Measurements from ENCODE around the gene TALDO1. TPM values are rescaled to one million over a fixed set of nuclear protein-coding genes. Genes with fewer than 3 reads are reported as not detected.

TALDO1 gene
- total RNA-seq, 2 donors from 2014 or later = 107 to 121 TPM

DNA sequence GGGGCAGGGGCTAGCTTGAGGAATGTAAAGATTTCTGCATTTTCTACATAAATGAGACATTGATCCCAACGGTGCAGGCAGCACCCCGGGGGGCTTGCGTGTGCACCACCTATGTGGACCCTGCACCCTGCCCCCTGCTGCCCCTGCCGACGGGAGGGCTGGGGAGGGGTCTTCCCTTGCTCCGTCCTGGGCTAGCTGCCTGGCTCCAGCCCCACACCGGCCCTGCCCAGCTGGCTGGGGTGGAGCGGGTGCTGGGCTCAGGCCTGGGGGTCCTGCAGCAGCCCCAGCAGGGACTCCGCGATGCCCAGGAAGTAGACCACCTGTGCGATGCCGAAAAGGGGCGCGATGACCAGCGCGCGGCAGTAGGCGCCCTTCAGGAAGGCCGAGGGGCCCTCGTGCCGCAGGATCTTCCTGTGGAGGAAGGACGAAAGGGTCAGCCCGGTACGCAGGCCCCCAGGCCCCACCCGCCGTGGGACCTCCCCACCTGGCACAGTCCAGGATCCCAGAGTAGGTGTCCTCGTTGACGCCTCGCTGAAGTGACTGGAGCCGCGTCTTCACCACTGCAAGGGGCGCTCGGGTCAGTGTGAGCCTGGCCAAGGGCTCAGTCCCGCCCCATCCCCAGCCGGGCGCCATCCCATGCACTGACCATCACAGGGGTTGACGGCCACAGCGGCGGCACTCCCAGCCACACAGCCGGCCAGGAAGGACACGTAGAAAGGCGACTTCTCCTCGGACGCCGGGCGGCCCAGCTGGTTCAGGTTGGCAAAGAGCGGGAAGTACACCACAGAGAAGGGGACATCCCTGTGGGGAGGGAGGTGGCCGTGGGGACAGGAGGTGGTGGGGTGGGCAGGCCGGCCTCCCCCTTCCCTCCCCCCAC lies 44.6 kb downstream of the TALDO1 start:
- ATAC-seq (no peak), DNase-seq (no peak)
- intact Hi-C loops (cut with DNase I) = no loop called here

DNA sequence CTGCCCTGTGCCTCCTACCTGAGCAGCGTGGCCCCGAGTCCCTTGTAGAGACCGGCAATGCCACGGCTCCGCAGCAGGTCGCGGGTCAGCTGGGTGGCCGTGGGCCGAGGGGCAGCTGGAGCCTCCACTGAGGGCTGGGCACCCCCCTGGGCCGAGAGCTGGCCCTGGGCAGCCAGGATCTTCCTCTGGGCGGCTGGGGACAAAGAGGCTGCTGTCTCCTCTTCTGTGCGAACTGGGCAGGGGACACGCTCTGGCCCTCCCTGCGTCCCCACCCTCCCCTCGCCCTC lies 45.2 kb downstream of the TALDO1 start:
- ATAC-seq (no peak), DNase-seq (no peak)
- intact Hi-C loops (cut with DNase I) = no loop called here

DNA sequence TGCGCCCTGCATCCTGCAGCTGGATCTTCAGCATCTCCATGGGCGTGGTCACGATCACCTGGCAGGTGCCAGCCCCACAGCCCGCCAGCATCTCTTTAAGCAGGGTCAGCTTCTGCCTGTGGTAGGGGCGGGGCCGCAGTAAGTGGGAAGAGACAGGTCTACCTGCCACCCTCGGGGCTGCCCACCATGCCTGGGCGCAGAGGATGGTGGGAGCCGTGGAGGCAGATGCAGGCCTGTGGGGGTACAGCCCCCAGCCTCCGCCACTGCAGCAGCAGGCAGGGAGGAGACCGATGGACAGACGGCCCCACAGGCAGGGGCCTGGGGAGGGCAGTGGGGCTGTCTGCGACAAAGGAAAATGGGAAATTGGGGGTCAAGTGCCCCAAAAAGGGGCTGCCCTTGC lies 45.6 kb downstream of the TALDO1 start:
- DNase-seq = no peak
- intact Hi-C loops (cut with DNase I) = no loop called here
- ATAC-seq = no peak

DNA sequence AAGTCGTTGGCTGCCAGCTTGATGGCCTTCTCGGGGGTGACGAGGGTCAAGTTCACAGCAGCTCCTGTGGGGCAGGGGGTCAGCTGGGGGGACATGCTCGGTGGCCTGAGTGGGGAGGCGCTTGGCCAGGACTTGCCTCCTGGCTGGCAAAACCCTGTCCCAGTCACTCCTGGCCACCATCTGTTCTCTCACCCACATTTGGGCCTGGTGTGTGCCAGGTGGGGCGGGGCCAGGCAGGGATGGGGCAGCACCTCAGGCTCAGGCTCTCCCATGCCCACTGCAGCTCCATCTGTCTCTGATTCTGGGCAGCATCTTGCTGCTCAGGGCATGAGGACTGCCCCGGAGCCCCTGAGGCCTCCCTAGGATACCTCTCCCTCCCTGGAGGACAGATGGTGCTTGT lies 46.3 kb downstream of the TALDO1 start:
- no peak for DNase-seq
- ATAC-seq = no peak
- intact Hi-C loops (cut with DNase I) = no loop called here

DNA sequence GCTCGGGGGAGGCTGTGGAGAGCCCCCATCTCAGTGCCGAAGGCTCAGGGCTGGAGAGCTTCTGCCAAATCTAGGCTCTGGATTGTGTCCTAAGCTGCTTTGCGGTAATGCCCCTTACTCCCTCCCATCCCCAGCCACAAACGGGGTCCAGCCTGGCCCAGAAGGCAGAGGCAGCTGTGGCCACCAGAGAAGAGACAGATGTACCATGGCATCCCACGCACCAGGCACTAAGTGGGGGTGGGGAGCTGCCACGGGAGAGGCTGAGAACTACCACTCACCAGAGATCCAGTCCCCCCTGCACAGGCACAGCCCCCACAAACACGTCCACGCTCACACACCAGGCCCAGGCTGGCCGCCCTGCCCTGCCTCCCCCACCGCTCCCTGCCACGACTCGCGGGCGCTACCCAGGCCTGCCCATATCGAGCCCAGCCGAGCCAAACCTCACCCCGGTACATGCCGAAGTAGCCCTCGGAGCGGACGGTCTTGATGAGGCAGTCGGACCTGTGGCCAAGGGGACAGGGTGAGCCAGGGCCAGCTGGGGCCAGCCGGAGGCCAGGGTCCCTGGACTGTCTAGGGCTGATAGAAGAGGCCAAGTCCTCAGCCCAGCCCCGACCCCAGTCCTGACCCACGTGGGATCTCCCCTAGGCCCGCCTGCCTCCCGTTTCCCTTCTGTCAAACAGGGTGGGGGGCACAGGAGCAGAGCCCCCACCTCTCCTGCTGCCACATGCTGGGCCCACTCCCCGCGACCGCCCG lies 46.9 kb downstream of the TALDO1 start:
- intact Hi-C loops (cut with DNase I) = no loop called here
- ATAC-seq (no peak), DNase-seq (no peak)

DNA sequence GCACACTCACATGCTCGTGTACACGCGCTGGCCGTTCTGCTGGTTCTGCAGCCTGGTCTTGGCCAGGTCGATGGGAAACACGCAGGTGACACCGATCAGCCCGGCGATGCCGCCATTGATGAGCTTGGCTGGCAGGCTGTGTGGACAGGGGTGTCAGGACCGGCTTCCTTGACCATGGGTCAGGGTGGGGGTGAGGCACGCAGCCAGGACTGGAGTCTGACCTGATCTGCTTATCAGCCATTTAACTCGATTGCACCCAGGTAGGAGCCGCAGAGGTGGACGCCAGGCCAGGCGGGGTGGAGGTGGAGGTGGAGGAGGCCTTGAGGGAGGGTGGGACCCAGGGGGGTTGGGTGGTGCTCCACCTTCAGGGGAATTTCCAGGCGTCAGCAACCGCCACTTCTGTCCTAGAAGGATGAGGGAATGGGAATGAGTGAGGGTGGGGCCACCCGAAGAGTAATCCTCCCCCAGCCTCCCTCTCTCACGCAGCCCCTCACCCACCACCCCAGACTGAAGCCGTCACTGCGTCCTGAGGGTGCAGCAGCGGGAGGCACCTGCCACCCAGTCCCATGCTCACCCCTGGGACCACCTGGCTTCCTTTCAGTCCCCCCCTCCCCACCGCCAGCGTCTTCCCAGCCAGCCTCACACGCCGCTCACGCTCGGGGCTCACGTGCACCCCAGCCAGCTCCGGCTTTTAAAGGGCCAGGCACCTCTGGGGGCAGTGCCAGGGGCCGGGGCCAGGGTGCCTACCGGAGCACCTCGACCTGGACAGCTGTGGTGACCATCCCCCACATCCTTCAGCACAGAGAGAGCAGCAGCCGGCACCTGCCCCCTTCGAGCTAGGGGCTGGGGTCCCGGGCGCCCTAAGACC lies 47.7 kb downstream of the TALDO1 start:
- intact Hi-C loops (cut with DNase I) = no loop called here
- ATAC-seq (no peak), DNase-seq (no peak)

DNA sequence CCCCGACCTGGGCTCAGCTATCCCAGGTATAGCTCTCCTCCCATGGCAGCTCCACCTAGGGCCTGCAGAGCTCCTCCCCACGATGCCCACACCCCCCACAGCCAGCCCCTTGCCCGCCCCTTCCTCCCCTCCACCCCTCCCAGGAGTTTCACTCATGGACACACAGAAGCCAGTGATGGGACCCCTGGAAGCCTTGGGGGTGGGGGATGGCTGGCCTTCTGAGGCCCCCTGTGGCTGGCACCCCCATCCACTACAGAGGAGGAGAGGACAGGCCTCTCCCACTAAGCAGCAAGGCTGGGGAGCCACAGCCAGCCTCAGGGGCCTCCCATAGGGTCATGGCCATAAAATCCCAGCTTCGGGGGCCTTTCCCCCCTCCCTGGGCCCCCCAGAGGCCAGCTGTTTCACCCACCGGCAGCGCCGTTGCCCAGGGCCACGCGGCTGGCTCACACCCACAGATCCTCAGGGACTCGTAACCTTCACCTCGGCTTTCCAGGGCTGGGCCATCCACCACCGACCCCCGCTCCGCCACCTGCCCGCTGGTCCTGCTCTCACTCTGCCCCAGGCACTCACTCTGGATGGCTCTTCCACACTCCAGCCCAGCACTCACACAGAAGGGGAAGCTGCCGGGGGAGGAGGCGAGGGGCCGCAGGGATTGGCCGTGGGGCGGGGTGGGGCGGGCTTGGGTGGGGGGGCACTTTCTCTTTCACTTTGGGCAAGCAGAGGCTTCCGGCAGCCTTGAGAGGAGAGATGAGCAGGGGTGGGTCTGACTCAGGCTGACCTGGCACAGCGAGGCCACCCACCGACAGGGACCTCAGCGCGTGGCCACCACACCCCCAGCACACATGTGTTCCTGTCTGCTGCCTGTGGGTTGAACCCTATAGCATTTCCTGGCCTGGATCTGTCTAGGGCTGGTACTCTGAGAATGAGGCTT lies 48.6 kb downstream of the TALDO1 start:
- DNase-seq (peak; percentile 81), ATAC-seq (peak; percentile 56 to 60)
- intact Hi-C loops (cut with DNase I) = no loop called here

DNA sequence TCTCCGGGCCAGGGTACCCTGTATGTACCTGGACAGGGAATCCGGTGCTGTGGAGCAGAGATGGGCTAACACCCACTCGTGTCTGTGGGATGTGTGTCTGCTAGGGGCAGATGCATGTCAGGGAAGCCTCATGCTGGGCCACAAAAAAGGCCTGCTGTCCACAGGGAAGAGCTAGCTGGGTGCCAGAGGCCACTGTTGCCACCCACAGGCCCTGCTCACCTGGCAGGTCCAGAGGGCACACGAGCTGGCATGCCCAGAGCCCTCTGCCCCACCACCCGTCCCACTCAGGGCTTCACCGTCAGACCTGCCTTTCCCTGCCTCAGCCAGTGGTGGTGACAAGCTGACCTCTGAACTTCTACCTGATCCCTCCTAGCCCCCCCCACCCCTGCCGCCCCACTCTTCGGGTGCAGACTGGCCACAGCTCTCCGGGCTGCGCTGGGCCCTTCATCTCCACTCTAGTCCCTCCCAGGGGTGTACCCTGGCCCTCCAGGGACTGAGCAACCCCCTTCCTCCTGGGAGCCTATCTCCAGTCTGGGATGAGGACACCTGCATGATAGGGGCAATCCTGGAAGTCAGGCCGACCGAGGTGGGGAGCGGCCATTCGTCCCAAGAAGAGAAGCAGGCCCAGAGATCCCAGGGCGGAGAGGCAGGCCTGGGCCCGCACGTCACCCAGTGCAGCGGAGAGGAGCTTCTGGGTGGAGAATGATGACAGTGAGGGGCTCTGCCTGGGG lies 49.5 kb downstream of the TALDO1 start:
- ATAC-seq = no peak
- intact Hi-C loops (cut with DNase I) = no loop called here
- DNase-seq = no peak

DNA sequence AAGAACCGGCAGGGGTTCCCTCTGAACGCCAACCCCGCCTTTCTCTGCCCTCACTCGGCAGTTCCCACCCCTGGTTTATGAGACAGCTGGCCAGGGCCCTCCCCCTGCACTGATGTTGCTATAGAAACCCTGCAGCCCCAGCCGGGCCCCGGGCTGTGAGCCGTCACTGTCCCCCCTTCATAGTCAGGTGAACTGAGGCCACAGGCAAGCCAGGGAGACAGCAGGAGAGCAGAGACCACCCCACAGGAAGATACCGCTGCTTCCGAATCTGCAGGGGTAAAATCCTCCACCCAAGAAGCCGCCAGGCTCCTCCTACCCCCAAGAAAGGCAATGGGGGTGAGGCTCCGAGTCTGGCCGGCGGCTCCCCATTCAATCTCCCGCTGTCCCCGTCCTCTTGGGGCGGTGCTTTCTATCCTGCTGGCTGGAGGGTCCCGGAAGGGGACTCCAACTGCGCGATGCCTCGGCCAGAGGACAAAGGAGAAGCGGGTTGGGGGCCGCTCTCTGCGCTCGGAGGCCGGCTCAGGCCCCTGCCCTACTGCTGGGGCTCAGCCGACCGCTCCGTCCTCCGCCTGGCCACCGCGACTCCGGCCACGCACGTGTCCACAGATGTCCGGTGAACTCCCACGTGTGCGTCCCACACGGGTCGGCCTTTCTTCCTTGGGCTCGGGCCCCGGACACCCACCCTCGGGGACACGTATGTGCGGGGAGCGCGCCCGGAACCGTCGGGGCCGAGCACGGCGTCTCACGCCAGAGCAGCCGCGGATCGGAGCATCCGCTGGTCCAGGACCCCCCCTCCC lies 50.2 kb downstream of the TALDO1 start:
- DNase-seq (peak; percentile 79), ATAC-seq (peak; percentile 62 to 67)
- intact Hi-C loops (cut with DNase I) = no loop called here

DNA sequence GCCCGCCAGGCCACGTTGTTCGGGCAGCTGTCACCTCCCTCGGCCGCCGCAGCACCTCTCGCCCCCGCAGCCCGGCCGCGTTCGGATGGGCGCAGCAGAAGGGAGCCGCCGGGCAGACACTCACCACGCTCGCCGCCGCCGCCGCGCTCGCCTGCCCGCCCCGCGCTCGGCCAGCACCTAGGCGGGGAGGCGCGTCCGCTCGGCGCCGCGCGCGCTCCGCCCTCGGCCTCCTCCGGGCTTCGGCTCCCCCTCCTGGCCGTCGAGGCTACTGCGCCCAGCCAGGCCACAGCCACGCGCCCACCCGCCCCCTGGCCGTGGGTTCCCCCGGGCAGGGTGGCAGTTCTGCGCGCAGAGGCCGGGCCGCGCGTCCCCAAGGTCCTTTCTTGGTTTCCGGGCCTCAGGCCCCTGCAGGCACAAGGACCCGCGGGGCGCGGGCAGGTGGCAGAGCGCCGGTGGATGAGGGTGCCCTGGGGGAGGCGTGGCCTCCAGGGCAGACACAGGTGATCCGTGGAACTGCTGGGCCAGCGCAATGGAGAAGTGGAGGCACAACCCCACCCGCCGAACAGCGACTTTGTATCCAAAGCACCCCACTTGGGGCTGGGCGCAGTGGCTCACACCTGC lies 50.9 kb downstream of the TALDO1 start, which contains the start of gene SLC25A22:
TSS of gene SLC25A22 (minus strand) at position 189 of the 621 bp plus-strand sequence. CDS start 3,275 bp downstream, outside the sequence.
- intact Hi-C loops (cut with DNase I) = no loop called here
- ATAC-seq (peak; percentile 71 to 75), DNase-seq (peak; percentile 85)

DNA sequence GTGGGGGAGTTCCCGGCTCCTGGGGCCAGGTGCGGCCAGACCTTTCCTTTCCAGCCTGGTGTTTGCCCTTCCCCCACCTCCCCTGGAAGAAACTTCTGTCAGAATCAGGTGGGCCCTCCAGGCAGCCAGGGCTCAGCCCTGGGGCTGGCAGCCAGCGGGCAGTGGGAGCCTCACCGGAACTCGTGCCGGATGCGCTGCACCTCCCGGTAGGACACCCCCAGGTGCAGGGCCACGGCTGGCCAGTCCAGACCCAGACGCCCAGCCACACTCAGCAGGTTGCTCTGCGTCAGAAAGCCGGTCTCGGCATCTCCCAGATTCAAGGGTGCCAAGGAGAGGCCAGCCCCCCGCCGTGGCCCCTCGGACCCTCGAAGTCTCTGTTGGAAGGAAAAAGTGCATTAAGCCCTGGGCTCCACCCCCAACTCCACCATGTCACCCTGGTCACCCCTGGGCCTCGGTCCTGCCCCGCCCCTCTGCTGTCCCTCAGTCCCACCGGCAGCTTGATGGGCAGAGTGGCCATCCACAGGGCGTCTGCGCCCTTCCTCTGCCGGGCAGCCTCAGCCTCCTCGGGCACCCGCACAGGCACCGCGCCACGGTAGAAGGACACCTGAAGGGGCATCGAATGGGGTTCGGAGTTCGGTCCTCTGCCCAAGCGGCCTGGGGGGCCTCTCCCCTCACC lies 52.5 kb downstream of the TALDO1 start:
- intact Hi-C loops (cut with DNase I) = no loop called here
- DNase-seq = no peak
- ATAC-seq = no peak

DNA sequence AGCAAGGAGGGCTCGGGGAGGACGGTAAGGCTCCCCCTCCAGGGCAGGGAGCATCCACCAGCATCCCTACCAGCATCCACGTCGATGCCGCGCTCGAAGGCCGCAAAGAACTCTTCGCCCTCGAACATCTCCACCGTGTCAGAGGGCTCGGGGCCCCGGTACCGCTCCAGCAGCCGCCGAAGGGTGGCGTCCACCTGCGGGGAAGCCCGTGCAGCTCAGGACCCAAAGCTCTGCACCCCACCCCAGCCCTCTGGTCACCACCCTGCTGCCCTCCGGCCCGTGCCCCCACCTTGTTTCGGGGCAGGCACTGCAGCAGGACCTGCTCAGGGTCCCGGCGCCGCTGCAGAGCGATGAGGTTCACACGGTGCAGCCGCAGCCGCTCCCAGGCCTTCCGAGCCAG lies 53.2 kb downstream of the TALDO1 start:
- no peak for DNase-seq
- intact Hi-C loops (cut with DNase I) = no loop called here
- no peak for ATAC-seq

DNA sequence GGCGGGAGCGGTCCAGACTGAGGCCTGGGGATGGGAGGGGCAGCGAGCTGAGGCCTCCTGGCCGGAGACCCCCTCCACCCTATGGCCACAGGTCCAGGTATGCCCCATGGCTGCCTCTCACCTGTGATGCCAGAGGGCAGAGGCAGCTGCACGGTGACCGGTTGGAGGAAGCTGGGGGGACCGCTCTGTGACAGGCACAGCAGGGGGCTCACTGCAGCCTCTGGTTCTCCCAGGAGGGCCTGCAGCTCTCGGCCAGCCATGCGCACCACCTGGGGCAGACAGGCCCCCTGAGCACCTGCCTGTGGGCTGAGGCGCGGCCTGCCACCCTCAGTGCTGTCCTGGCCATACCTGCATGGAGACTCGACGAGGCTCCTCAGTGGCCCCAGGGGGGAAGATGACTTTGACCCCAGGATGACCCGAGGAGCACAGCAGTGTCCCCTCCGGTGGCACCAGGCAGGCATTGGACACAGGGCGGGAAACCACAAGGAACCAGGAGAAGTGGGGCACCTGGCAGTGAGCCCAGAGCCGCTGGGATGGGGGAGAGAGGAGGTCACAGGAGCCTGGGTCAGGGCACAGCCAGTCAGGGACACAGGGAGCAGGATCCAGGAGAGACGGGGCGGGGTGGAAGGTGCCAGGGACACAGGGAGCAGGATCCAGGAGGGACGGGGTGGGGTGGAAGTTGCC lies 54.0 kb downstream of the TALDO1 start:
- DNase-seq (no peak), ATAC-seq (no peak)
- intact Hi-C loops (cut with DNase I) = no loop called here

DNA sequence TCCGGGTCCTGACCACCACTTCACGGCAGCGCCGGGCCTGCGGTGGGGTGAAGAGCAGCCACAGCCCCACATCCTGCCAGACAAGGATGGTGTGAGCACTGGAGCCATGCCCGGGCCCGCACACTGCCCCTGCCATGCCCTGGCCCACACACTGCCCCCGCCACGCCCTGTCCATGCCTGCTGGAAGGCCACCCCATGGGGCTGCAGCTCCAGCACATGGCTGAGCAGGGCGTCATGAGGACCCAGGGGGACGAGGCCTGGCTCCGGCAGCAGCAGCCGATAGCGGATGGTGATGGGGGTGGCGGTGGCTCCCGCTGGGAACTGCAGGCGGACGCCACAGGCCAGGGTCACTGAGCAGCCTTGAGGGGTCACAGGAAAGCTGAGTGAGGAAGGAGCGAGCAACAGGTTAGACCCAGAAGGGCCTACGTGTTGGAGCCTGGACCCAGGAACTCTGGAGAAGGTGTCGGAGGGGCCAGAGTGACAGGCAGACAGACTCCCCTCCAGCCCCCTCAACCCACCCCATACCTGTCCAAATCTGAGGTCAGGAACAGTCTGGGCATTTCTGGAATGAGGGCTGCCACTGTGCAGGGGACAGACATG lies 54.9 kb downstream of the TALDO1 start:
- intact Hi-C loops (cut with DNase I) = no loop called here
- ATAC-seq (no peak), DNase-seq (no peak)

DNA sequence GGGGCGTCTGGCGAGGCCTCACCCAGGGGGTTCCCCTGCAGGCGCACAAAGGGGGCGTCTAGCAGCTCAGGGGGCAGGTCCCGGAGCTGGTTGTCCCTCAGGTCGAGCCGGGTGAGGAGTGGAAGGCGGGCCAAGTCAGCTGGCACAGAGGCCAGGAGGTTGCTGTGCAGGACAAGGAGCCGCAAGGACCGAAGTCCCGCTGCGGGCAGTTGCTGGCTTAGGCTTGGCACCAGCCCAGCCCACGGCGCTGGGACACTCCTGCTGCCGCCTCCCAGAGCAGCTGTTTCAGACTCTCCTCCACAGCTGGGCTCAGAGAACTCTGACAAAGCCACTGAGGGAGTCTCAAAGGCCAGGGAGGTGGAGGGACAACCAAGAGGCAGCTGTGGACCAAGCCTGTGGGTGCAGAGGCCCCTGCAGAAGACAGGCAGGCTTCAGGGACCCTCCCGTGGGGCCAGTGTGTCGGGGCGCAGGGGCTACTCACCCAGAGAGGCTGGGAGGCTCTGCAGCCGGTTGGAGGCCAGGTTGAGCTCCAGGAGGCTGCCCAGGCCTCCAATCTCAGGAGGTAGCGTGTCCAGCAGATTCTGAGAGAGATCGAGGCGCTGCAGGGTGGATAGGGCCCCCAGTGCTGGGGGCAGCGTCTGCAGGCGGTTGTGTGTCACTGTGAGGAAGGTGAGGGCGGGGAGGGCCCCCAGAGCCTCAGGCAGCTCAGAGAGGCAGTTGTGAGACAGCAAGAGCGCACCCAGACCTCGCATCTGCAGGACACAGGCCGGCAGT lies 55.6 kb downstream of the TALDO1 start:
- intact Hi-C loops (cut with DNase I) = no loop called here
- DNase-seq (no peak), ATAC-seq (no peak)
